Skeletal muscle cell (primary cell): Measurements from ENCODE around the gene SMARCC2.
"Not testable (repeated sequence)": the region's sequence is repeated elsewhere in the genome, so short reads cannot be mapped to it uniquely, and the experiment has no call there.

Experiments used
- DNase-seq: peaks from one replicate; pipeline ENCODE4 v3.0.0-alpha.2; 2010; ENCODE audit warnings: low read depth
- H3K4me3 ChIP-seq: 2 replicates; pipeline ENCODE4 v1.5.1; 2011; ENCODE audit warnings: low read depth, mild to moderate bottlenecking, control low read depth, low read length, moderate library complexity

The SMARCC2 gene

GRCh38 chr12:56178347-56178746, 10.9 kb downstream of the SMARCC2 start:
- H3K4me3 ChIP-seq: no peak overlapping the region
- DNase-seq: no peak

GRCh38 chr12:56172839-56173238, 16.4 kb downstream of the SMARCC2 start:
- H3K4me3 ChIP-seq: no peak overlapping the region
- no peak for DNase-seq

- DNase-seq: no peak
These were observed 20.0 kb downstream of the SMARCC2 start for GRCh38 chr12:56169229-56169759.

GRCh38 chr12:56165369-56165768, 23.9 kb downstream of the SMARCC2 start:
- no peak for DNase-seq

More at GRCh38 chr12:56169229-56169759, 20.0 kb downstream of the SMARCC2 start:
- no peak overlapping the region for H3K4me3 ChIP-seq

GRCh38 chr12:56164345-56164729, 24.9 kb downstream of the SMARCC2 start:
- no peak overlapping the region for H3K4me3 ChIP-seq
- DNase-seq: no peak

More at GRCh38 chr12:56165369-56165768, 23.9 kb downstream of the SMARCC2 start:
- no peak overlapping the region for H3K4me3 ChIP-seq

GRCh38 chr12:56163533-56164344, 25.5 kb downstream of the SMARCC2 start:
- DNase-seq: no peak
- no peak overlapping the region for H3K4me3 ChIP-seq

- no peak for DNase-seq
- no peak overlapping the region for H3K4me3 ChIP-seq
These were observed 26.6 kb downstream of the SMARCC2 start for GRCh38 chr12:56162468-56163290.

- H3K4me3 ChIP-seq: no peak overlapping the region
- no peak for DNase-seq
These were observed 27.5 kb downstream of the SMARCC2 start for GRCh38 chr12:56161690-56162351.

- peak overlapping the region; percentile 59 for H3K4me3 ChIP-seq
- no peak for DNase-seq
These were observed 28.2 kb downstream of the SMARCC2 start for GRCh38 chr12:56160894-56161689.

GRCh38 chr12:56160193-56160763, 29.0 kb downstream of the SMARCC2 start:
- DNase-seq: no peak
- peak overlapping the region; percentile 59 for H3K4me3 ChIP-seq

GRCh38 chr12:56159482-56160192, 29.6 kb downstream of the SMARCC2 start:
- DNase-seq: no peak
- peak overlapping the region; percentile 59 for H3K4me3 ChIP-seq

GRCh38 chr12:56158926-56159461, 30.3 kb downstream of the SMARCC2 start:
- peak; percentile 36 for DNase-seq
- peak overlapping the region; percentile 59 for H3K4me3 ChIP-seq

- peak; percentile 92 for DNase-seq
- H3K4me3 ChIP-seq: peak within 1 kb of the TSS; percentile 59
These were observed 31.0 kb downstream of the SMARCC2 start, which contains the start of gene MYL6 for GRCh38 chr12:56158029-56158925. Gene MYL6, plus strand, starts transcription at chr12:56158359. Its CDS starts 43 bp downstream, at chr12:56158402.

GRCh38 chr12:56157201-56158028, 31.9 kb downstream of the SMARCC2 start:
- H3K4me3 ChIP-seq: peak overlapping the region; percentile 59
- peak; percentile 54 for DNase-seq

- not testable (repeated sequence) for DNase-seq
- peak overlapping the region; percentile 59 for H3K4me3 ChIP-seq
These were observed 32.7 kb downstream of the SMARCC2 start for GRCh38 chr12:56156464-56157200.
